Activated CD8-positive, alpha-beta memory T cell treated with anti-CD3 and anti-CD28 coated beads for 1 hour (primary cell): ENCODE results near the gene LASP1.
"Not testable (repeated sequence)": the region's sequence is repeated elsewhere in the genome, so short reads cannot be mapped to it uniquely, and the experiment has no call there.

Experiments used
- DNase-seq, 2 donors: peaks; one replicate each; pipeline ENCODE4 v3.0.0-alpha.2; 2020; ENCODE audit warnings: low read depth in 1 of 2; ENCODE audit errors: extremely low read depth in 1 of 2

The LASP1 gene

GRCh38 chr17:38906460-38907228, 36.8 kb downstream of the LASP1 start:
- no peak for DNase-seq

- DNase-seq: no peak
These were observed 38.2 kb downstream of the LASP1 start for GRCh38 chr17:38907930-38908675.

- DNase-seq: no peak
These were observed 38.9 kb downstream of the LASP1 start for GRCh38 chr17:38908676-38909181.

DNA sequence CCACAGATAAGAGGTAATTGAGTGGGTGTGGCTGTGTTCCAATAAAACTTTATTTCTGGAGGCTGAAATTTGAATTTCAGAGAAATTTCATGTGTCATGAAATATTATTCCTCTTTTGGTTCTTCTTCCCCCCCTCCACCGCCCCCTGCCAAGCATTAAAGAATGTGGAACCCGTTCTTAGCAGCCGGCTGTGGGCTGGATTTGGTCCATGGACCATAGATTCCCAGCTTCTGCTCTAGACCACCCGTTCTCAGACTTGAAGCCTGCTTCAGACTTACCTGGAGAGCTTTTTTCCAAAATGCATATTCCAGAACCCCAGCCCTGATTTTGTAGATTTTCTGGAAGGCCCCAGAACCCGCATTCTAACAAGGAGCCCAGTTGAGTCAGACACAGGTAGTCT, 40.5 kb downstream of the LASP1 start:
- no peak for DNase-seq

DNA sequence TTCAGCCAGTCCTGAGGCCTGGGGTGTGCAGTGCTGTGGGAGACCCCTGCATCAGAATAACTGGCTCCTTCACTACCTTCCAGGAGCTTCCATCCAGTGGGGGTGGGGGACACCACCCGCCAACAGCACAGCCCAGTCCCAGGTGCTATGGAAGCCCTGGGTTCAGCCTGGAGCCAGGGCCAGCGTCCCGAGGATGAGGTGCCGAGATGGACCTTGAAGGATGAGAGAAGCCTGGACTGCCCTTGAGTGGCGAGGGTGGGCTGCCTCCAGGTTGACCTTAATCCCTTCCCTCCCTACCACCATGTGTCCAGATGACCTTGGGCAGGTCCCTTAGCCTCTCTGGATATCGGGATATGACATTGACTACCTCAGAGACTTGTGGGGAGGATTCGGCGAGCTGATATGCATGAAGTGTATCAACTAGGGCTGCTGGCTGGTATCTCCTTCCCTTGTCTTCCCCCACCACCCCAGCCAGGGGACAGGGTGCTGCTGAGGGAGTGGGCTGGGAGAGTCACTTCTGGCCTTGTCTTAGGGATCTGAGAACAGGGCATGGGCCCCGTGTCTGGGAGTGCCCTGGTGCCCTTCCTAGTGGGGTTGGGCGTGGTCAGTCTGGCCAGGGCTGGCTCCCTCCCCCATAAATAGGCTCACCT, 41.3 kb downstream of the LASP1 start:
- DNase-seq: no peak

GRCh38 chr17:38911731-38912081, 41.8 kb downstream of the LASP1 start:
- not testable (repeated sequence) for DNase-seq

GRCh38 chr17:38912221-38912813, 42.5 kb downstream of the LASP1 start:
- no peak for DNase-seq

DNA sequence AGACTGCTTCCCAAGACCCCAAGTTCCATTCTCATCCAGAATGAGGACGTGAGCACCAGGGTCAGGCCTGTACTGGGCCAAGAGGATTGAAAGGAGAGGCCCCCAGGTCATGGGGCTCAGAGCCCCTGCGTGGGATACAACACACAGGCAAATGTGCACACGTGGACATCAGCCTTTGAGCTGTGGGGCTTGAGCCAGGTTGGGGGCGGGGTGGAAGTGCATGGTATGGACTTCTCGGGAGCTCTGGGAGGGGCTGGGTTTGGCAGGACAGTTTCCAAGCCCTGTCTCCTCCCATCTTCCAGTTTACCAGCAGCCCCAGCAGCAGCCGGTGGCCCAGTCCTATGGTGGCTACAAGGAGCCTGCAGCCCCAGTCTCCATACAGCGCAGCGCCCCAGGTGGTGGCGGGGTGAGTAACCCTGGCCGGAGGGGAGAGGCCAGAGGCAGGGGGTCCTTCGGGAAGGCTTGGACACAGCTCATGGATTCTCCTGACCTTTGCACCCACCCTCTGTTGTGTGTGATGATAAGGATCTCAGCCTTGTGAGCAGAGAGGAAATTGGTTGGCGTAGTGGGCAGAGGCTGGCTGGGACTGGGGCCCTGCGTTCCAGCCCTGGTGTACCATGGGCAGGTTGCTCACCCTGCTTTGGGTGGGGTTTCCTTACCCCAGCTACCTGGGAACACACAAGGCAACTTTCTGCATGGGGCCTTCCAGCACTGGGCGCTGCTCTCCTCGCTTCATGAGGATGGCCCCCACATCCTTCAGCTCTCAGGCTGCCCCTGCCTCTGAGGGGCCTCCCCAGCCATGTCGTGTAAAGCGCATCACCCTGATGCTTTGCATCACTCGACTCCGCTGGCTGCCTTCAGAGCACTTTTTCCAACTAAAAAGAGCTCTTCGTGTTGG, 45.1 kb downstream of the LASP1 start:
- no peak for DNase-seq

GRCh38 chr17:38915639-38915995, 45.8 kb downstream of the LASP1 start:
- DNase-seq: no peak

GRCh38 chr17:38916771-38917170, 46.9 kb downstream of the LASP1 start:
- DNase-seq: no peak

DNA sequence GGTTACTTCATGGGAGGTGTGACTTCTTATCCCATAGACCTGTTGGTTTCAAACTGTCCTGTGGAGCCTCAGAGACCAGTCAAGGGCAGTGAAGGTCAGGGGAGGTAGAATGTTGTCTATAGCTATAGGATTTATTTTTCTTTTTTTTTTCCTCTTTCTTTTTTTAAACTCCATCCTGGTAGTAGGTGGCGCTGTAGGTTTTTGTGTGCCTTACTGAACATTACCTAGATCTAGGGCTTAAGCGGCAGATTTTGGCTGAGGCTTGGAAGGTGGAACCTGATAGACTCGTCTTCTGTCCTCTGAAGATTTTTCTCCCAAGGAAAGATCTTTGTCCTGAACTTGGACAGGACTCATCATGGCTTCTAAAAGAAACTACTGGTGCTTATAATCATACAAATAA, 47.4 kb downstream of the LASP1 start:
- DNase-seq: no peak

DNA sequence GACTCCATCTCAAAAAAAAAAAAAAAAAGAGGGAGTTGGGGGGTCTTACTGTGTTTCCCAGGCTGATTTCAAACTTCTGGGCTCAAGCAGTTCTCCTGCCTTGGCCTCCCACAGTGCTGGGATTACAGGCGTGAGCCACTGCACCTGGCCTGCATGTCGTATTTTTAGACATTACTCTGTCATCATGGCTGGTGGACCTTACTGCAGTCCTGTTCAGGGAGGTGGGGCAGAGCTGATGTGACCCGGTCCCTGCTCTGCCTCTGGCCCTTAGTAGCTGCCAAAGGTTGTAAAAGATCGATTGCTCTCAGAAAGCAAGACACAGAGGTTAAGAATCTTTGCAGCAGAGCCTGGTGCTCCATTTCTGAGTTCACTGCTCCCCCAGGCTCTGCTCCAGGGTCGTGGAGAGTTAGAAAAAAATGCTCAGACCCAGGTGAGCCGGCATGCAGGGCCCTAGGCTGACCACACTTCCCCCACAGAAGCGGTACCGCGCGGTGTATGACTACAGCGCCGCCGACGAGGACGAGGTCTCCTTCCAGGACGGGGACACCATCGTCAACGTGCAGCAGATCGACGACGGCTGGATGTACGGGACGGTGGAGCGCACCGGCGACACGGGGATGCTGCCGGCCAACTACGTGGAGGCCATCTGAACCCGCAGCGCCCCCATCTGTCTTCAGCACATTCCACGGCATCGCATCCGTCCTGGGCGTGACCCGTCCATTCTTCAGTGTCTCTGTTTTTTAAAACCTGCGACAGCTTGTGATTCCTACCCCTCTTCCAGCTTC, 48.5 kb downstream of the LASP1 start:
- no peak for DNase-seq

DNA sequence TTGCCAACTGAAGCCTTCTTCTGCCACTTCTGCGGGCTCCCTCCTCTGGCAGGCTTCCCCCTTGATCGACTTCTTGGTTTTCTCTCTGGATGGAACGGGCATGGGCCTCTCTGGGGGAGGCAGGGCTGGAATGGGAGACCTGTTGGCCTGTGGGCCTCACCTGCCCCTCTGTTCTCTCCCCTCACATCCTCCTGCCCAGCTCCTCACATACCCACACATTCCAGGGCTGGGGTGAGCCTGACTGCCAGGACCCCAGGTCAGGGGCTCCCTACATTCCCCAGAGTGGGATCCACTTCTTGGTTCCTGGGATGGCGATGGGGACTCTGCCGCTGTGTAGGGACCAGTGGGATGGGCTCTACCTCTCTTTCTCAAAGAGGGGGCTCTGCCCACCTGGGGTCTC, 49.1 kb downstream of the LASP1 start:
- DNase-seq: no peak

GRCh38 chr17:38919316-38920078, 49.6 kb downstream of the LASP1 start:
- DNase-seq: no peak

DNA sequence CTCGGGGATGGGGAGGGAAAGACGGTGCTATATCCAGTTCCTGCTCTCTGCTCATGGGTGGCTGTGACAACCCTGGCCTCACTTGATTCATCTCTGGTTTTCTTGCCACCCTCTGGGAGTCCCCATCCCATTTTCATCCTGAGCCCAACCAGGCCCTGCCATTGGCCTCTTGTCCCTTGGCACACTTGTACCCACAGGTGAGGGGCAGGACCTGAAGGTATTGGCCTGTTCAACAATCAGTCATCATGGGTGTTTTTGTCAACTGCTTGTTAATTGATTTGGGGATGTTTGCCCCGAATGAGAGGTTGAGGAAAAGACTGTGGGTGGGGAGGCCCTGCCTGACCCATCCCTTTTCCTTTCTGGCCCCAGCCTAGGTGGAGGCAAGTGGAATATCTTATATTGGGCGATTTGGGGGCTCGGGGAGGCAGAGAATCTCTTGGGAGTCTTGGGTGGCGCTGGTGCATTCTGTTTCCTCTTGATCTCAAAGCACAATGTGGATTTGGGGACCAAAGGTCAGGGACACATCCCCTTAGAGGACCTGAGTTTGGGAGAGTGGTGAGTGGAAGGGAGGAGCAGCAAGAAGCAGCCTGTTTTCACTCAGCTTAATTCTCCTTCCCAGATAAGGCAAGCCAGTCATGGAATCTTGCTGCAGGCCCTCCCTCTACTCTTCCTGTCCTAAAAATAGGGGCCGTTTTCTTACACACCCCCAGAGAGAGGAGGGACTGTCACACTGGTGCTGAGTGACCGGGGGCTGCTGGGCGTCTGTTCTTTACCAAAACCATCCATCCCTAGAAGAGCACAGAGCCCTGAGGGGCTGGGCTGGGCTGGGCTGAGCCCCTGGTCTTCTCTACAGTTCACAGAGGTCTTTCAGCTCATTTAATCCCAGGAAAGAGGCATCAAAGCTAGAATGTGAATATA, 50.8 kb downstream of the LASP1 start:
- DNase-seq: no peak

- DNase-seq: no peak
These were observed 52.0 kb downstream of the LASP1 start for GRCh38 chr17:38921756-38922411.

DNA sequence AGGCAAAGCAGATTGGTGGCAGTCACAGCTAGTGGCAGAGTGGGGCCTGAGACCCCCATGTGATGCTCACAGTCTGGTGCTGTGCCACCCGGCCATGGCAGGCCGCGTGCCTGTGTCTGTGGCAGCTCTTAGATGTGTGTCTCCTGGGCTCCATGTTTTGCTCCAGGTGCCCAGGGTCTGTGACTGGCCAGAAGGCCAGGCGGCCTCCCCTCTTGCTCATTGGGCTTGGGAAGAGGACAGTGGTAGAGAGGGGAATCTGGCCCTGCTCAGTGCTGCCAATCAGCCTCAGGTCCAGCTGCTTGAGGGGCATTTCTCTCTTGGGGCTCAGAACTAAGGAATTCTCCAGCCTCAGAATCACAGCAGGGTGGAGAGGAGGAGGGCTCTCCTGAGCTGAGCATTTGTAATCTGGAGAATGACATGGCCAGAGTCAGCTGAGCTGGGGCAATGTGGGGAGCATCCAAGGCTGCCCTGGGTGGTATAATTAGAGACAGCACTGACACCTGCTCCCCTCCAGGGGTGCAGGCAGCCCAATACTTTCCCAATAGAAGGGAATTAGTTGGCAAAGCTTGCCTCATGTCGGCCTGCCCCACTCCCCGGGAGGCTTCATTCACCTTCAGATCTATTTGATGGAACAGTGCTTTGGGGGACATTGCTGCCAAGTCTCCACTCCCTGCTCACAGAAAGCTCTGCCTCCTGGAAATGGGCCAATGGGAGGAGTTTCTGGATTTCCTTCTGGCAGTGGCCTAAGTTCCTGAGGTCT, 52.9 kb downstream of the LASP1 start:
- DNase-seq: no peak
